Heart right ventricle (tissue), 16 donors: ENCODE results near the gene HOXC13. TPM values are rescaled to one million over a fixed set of nuclear protein-coding genes. Genes with fewer than 3 reads are reported as not detected.

ENCODE experiments used
- ATAC-seq, 8 donors: fragments of 200-7000 bp; cut with Tn5 transposase; one replicate each; pipeline ENCODE4 v1.9.1; 2020; ENCODE audit warnings: mild to moderate bottlenecking in 8 of 8, moderate library complexity in 8 of 8, moderate number of reproducible peaks in 1 of 8
- DNase-seq, 2 donors: peaks; one replicate each; pipeline ENCODE4 v3.0.0-alpha.2; 2020
- H3K27ac ChIP-seq, 10 donors: fragments of 200-600 bp; sonication (generic) in 2 of 10; one replicate each; pipeline versions ENCODE4 v1.5.0 to v1.8.0; 2020 to 2022; ENCODE audit warnings: mild to moderate bottlenecking in 3 of 10
- H3K27me3 ChIP-seq, 7 donors: fragments of 200-600 bp; one replicate each; pipeline ENCODE4 v1.8.0; 2021 to 2022; ENCODE audit warnings: mild to moderate bottlenecking in 2 of 7
- H3K36me3 ChIP-seq, 9 donors: fragments of 200-600 bp; sonication (generic) in 1 of 9; one replicate each; pipeline versions ENCODE4 v1.5.0 to v1.8.0; 2020 to 2022; ENCODE audit warnings: mild to moderate bottlenecking in 2 of 9
- H3K4me1 ChIP-seq, 9 donors: fragments of 200-600 bp; sonication (generic) in 1 of 9; one replicate each; pipeline versions ENCODE4 v1.5.0 to v1.8.0; 2020 to 2022; ENCODE audit warnings: mild to moderate bottlenecking in 4 of 9
- H3K4me3 ChIP-seq, 10 donors: fragments of 200-600 bp; sonication (generic) in 2 of 10; one replicate each; pipeline versions ENCODE4 v1.5.0 to v1.8.0; 2020 to 2022; ENCODE audit warnings: mild to moderate bottlenecking in 7 of 10, moderate library complexity in 2 of 10
- H3K9me3 ChIP-seq, 11 donors: fragments of 200-600 bp in 10 of 11; sonication (generic) in 2 of 11; one replicate each; pipeline versions ENCODE4 v1.5.0 to v1.8.0; 2013 to 2022; ENCODE audit warnings: mild to moderate bottlenecking in 2 of 11, control low read depth in 1 of 11, moderate library complexity in 1 of 11
- WGBS, 2 donors: extraction: QIAGEN DNeasy Blood & Tissue Kit; methylation state at CpG; one replicate each; pipeline ENCODE4 v1.1.7; 2013; ENCODE audit warnings: inconsistent platforms in 1 of 2; 5-methylcytosine and 5-hydroxymethylcytosine counted together
- intact Hi-C, 10 donors: fragments of 100-400 bp; cut with DNase I; formaldehyde crosslinking; loops; one replicate each; pipeline versions ENCODE4 v1.11.1 to v1.14.2; 2022
- polyA plus RNA-seq, 2 donors: library from polyadenylated mRNA; stranded (reverse); fragments of 200-250 nt; gene quantifications; one replicate each; pipeline ENCODE4 v1.2.3, GENCODE V29; 2013
- total RNA-seq, 10 donors: library from RNA; stranded (reverse); fragmentation: NEBNext Ultra II Directional in 3 of 10; extraction: Animal tissue kit (Norgen Biotek cat#: 25700) in 3 of 10; gene quantifications; one replicate each; pipeline versions ENCODE4 v1.2.1 to v1.2.4, GENCODE V29; 2021 to 2023
- TF ChIP-seq, protein P1 (sequence below), 9 donors: fragments of 200-600 bp; sonication (generic) in 2 of 9; IDR thresholded peaks; one replicate each; pipeline versions ENCODE4 v1.5.0 to v1.8.0; 2021 to 2022; ENCODE audit warnings: antibody characterized with exemption in 9 of 9, mild to moderate bottlenecking in 5 of 9, moderate library complexity in 1 of 9
- donor health status: Arrhythmogenic right ventricular cardiomyopathy.
- donor health status: ischemic (EF 13 %, LVEDD 7.1; RV severe dilation, severe dysfunction).
- donor health status: healthy with polysubstance abuse.
- donor health status: DM: no; HTN: yes; CAD: no.
- donor health status: DM: no; HTN: no; CAD: no.
- donor health status: ischemic (EF 25% LVEDD 6.9; RV normal size, moderate dysfunction).
- donor health status: ischemic (EF 25% LVEDD 5.7; RV mildly dilated, moderate dysfunction).
- donor health status: healthy.
- donor health status: DM: yes; HTN: yes; CAD: no.
- donor health status: Ischemic cardiomyopathy.
- donor health status: ischemic (EF 35%, LVEDD 5.7; RV mildly dilated, moderate dysfunction).
- donor health status: nonischemic (EF 11% LVEDD 7.7; RV severe dilation, severe dysfunction).
- donor health status: DM: yes; HTN: yes; CAD: no.
- donor health status: PGD.
- donor health status: ischemic (EF 29% LVEDD 5.4; RV normal size, mild dysfunction).
- donor health status: nonischemic (EF 23%, LVEDD 6.1; RV moderate dilation, normal function).

The HOXC13 gene
- total and polyA plus RNA-seq, 12 donors, result not detected

DNA sequence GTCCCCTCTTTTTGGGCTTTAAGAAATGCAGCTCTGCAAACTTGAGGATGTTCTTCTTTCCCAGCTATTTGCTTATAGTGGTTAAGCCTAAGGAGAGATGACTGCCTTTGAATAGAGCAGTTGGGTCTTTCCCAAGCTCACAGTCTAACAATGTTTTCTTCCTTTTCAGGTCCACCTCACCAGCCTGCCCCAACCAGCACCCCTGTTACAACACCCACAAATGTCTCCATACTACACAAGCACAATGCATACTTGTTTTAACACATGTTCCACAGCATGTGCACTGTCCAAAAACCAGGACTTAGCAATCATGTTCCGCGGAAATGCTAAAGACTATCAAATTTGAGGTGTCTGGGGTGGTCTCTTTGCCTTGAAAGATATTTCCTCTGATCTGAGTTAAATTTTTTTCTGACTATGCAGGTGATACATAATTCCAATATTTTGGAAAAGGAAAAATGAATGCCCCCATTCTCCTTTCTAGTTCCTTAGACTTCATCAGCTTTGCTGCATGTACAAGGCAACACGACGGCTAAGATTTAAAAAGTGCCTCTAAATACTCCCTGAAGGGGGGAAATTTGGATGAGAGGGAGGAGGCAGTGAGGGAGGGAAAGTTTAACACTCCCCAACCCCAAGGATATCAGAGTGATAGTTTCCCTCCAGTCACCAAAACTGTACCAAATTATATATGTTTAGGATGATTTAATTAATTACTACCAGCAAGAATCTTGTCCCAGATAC is 6.6 kb upstream of the HOXC13 start:
- no peak for DNase-seq
- 29 to 34% methylated on average over 4 of the region's 4 CpGs for WGBS, 2 donors
- H3K27me3 ChIP-seq, result peaks cover 19 to 100% (median 100%) of the 10 kb centered on the region in 7 donors
- intact Hi-C loops, result no loop called here
- TF ChIP-seq, protein P1, sequence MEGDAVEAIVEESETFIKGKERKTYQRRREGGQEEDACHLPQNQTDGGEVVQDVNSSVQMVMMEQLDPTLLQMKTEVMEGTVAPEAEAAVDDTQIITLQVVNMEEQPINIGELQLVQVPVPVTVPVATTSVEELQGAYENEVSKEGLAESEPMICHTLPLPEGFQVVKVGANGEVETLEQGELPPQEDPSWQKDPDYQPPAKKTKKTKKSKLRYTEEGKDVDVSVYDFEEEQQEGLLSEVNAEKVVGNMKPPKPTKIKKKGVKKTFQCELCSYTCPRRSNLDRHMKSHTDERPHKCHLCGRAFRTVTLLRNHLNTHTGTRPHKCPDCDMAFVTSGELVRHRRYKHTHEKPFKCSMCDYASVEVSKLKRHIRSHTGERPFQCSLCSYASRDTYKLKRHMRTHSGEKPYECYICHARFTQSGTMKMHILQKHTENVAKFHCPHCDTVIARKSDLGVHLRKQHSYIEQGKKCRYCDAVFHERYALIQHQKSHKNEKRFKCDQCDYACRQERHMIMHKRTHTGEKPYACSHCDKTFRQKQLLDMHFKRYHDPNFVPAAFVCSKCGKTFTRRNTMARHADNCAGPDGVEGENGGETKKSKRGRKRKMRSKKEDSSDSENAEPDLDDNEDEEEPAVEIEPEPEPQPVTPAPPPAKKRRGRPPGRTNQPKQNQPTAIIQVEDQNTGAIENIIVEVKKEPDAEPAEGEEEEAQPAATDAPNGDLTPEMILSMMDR (IDR thresholded peaks at IDR 0.05), result no peak
- H3K4me3 ChIP-seq, result no peak overlapping the region
- H3K9me3 ChIP-seq, result no peaks in the 10 kb centered on the region
- no peaks in the 10 kb centered on the region for H3K36me3 ChIP-seq
- no peak overlapping the region for H3K27ac ChIP-seq
- H3K4me1 ChIP-seq, result peaks cover 0 to 13% (median 6%) of the 10 kb centered on the region in 9 donors
- no peak for ATAC-seq

DNA sequence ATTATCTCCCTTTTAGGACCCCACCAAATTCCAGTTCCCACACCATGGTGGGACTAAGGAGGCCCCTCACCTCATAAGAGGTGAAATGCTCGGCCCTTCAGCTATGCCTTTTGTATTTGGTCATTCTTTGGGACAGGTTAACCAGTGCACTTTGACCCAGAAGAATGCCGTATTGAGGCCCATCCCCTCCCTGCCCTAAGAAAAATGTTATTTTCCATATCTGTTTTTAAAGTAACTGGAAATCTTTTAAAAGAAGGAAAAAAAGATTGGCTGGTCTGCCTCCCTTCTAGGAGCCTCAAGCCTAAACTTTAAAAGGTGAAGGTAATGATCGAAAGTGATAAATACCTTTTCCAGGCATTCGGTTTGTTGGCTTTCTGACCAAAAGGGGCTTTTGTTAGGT is 5.7 kb upstream of the HOXC13 start:
- Histone ChIP-seq H3K9me3 (no peaks in the 10 kb centered on the region), H3K36me3 (no peaks in the 10 kb centered on the region), H3K4me3 (no peak overlapping the region), H3K27ac (no peak overlapping the region), H3K4me1 (peaks cover 0 to 12% (median 4%) of the 10 kb centered on the region in 9 donors), H3K27me3 (peaks cover 18 to 100% (median 100%) of the 10 kb centered on the region in 7 donors)
- no peak for DNase-seq
- intact Hi-C loops, result no loop called here
- 41 to 43% methylated on average over 4 of the region's 4 CpGs for WGBS, 2 donors
- TF ChIP-seq, protein P1 (IDR thresholded peaks at IDR 0.05), result no peak
- no peak for ATAC-seq

DNA sequence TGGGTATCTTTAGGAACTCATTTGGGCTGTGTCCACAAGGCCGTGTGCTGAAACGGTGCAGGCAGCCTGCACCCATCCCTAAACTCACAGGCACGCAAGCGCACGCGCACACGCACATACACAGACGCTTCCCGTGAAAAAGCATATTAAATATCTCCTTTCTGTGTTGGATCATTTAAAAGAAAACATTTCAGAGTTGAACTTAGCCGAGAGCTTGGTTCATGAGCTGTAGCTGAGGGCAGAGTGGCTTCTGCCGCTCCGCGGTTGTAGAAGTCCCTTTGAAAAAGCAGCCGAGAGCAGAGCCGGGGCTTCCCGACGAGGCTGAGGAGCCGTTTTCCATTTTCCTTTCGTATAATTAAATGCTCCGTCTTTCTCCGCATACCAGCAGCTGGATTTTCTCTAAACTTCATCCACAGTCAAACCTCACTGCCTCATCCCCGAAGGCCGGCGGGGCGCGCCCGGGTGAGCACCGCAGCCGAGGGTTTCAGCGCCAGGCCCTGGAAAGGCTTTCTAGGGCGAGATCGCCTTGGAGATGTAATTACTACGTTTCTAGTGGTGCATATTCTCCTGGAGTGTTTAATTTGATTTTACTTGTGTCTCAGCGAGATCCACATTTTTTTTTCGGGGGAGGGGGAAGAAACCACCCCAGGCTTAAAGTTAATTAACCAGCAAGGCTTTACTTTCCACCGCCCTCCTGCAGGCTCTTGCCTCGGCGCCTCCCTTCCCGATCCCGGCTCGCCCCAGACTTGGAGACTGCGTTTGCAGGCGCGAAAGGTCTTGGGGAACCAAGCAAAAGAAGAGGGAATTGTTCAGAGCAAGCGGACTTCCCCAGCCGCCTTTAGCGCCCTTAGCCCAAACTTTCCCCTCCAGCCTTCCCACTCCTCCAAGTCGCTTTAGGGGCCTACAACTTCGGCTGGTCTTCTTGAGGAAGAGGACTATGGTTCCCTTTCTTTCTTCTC is 3.0 kb upstream of the HOXC13 start:
- no peak for DNase-seq
- TF ChIP-seq, protein P1 (IDR thresholded peaks at IDR 0.05), result no peak
- Histone ChIP-seq H3K4me3 (peak overlapping the region in 4 of 10 donors; percentile 5 to 32 (median 14)), H3K4me1 (peaks cover 0 to 14% (median 8%) of the 10 kb centered on the region in 9 donors), H3K27ac (no peak overlapping the region), H3K27me3 (peaks cover 37 to 100% (median 100%) of the 10 kb centered on the region in 7 donors), H3K9me3 (no peaks in the 10 kb centered on the region), H3K36me3 (no peaks in the 10 kb centered on the region)
- intact Hi-C loops, result no loop called here
- WGBS, 2 donors, result 3 to 5% methylated on average over 49 of the region's 49 CpGs
- ATAC-seq, result no peak

DNA sequence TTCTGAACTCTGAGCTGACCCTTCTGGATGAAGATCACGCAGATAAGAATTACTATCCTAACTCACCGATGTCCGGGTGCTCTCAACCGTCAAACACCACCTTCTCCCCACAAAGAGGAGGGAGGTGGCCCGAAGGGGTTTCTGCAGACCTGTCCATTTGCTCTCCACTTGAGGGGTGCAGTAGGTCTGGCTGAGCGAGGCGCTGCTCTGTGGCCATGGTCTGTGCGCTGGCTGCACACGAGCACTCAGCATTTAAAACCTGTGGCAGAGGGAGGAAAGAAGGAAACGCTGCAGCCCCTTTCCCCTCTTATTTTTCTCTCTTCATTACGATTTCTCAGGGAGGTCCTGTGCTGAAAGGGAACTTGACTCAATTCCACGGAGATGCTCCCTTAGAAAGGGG is 1.5 kb upstream of the HOXC13 start:
- no peak for DNase-seq
- ATAC-seq, result no peak
- Histone ChIP-seq H3K27ac (no peak overlapping the region), H3K27me3 (peaks cover 38 to 100% (median 100%) of the 10 kb centered on the region in 7 donors), H3K9me3 (no peaks in the 10 kb centered on the region), H3K4me1 (peaks cover 0 to 14% (median 8%) of the 10 kb centered on the region in 9 donors), H3K36me3 (no peaks in the 10 kb centered on the region), H3K4me3 (no peak overlapping the region)
- WGBS, 2 donors, result 7 to 10% methylated on average over 12 of the region's 12 CpGs
- intact Hi-C loops, result no loop called here
- TF ChIP-seq, protein P1 (IDR thresholded peaks at IDR 0.05), result no peak
